Fibroblast of the aortic adventitia (primary cell): Measurements from ENCODE around the gene EIF1. TPM values are rescaled to one million over a fixed set of nuclear protein-coding genes. Genes with fewer than 3 reads are reported as not detected.
"Not testable (repeated sequence)": the region's sequence is repeated elsewhere in the genome, so short reads cannot be mapped to it uniquely, and the experiment has no call there.

Experiments used
- DNase-seq: peaks from one replicate; pipeline ENCODE4 v3.0.0-alpha.2; 2010; ENCODE audit warnings: low read depth
- H3K4me3 ChIP-seq: 2 replicates; pipeline ENCODE4 v1.5.1; 2011; ENCODE audit warnings: low read depth, mild to moderate bottlenecking, control low read depth, low read length, moderate library complexity
- CTCF ChIP-seq: IDR thresholded peaks from 2 replicates; pipeline ENCODE4 v1.5.1; 2011; ENCODE audit warnings: mild to moderate bottlenecking, low read length, control low read depth, inconsistent platforms; ENCODE audit not compliant: insufficient read depth
- total RNA-seq: library from RNA; depleted of rRNA; stranded (reverse); fragments of >200 nt; gene quantifications from 2 replicates; pipeline ENCODE4 v1.2.3, GENCODE V29; 2012; ENCODE audit warnings: low replicate concordance

EIF1 gene
- total RNA-seq, 1 donor: 102 TPM

GRCh38 chr17:41682631-41683030, 6.1 kb upstream of the EIF1 start:
- no peak for DNase-seq
- no peak overlapping the region for H3K4me3 ChIP-seq
- TF ChIP-seq CTCF: no peak

- DNase-seq: no peak
- no peak overlapping the region for H3K4me3 ChIP-seq
- no peak for TF ChIP-seq CTCF
These were observed 5.2 kb upstream of the EIF1 start for GRCh38 chr17:41683441-41684007.

GRCh38 chr17:41684035-41684434, 4.7 kb upstream of the EIF1 start:
- no peak overlapping the region for H3K4me3 ChIP-seq
- TF ChIP-seq CTCF: no peak
- DNase-seq: no peak

GRCh38 chr17:41685753-41686152, 2.9 kb upstream of the EIF1 start:
- not testable (repeated sequence) for DNase-seq, H3K4me3 ChIP-seq

- DNase-seq: no peak
- no peak overlapping the region for H3K4me3 ChIP-seq
- no peak for TF ChIP-seq CTCF
These were observed 2.4 kb upstream of the EIF1 start for GRCh38 chr17:41686281-41686680.

GRCh38 chr17:41687828-41688640, 651 bp upstream of the EIF1 start:
- no peak for TF ChIP-seq CTCF
- peak; percentile 43 for DNase-seq
- H3K4me3 ChIP-seq: peak overlapping the region; percentile 85

- H3K4me3 ChIP-seq: peak overlapping the region; percentile 81
- TF ChIP-seq CTCF: peak; percentile 67
- peak; percentile 88 for DNase-seq
These were observed 1.0 kb downstream of the EIF1 start for GRCh38 chr17:41689497-41690299.
